SK-N-SH (cell line): Measurements from ENCODE around the gene GNB5. TPM values are rescaled to one million over a fixed set of nuclear protein-coding genes. Genes with fewer than 3 reads are reported as not detected.

Experiments
- CTCF ChIA-PET: fragments of 300-600, 350-600 bp; formaldehyde crosslinking; extraction: SDS; loops from one replicate; lab custom pipeline; 2021; lab: Yijun Ruan, JAX
- POLR2A ChIA-PET: fragments of 350-600 bp; sonication (Branson Sonifier 250); formaldehyde crosslinking; extraction: SDS; loops from one replicate; lab custom pipeline; 2020; ENCODE audit warnings: antibody characterized with exemption, inconsistent platforms; lab: Yijun Ruan, JAX
- DNase-seq: peaks from one replicate; pipeline ENCODE4 v3.0.0; 2012
- H2AFZ ChIP-seq: fragments of 200-600 bp; sonication (generic); 2 replicates; pipeline ENCODE4 v1.8.1; 2016; ENCODE audit warnings: antibody characterized with exemption, mild to moderate bottlenecking, low read depth
- H3F3A ChIP-seq: fragments of 200-600 bp; sonication (generic); replicated peaks from 2 replicates; pipeline ENCODE3; 2016; ENCODE audit warnings: antibody characterized with exemption, mild to moderate bottlenecking; ENCODE audit not compliant: insufficient read depth
- H3K27ac ChIP-seq, 2 experiments: fragments of 200-500 bp in 1 of 2; fragments of 200-600 bp in 1 of 2; sonication (Bioruptor generic) in 1 of 2; sonication (generic), shearing (Covaris generic) in 1 of 2; 2 replicates each; pipeline versions ENCODE4 v1.5.1 to v1.6.1; 2014 to 2016; ENCODE audit warnings: low read depth in 2 of 2, inconsistent platforms in 1 of 2, low read length in 1 of 2, mild to moderate bottlenecking in 1 of 2, mixed read lengths in 1 of 2
- H3K27me3 ChIP-seq: fragments of 200-600 bp; sonication (generic), shearing (Covaris generic); 2 replicates; pipeline ENCODE4 v1.6.1; 2016; ENCODE audit warnings: mixed run types; ENCODE audit not compliant: insufficient read depth
- H3K36me3 ChIP-seq, 2 experiments: fragments of 200-500 bp in 1 of 2; fragments of 200-600 bp in 1 of 2; sonication (Bioruptor generic) in 1 of 2; sonication (generic) in 1 of 2; replicated peaks in 1 of 2; 2 replicates each; pipeline versions ENCODE3 to v1.5.1; 2014 to 2016; ENCODE audit warnings: low read length in 1 of 2, mild to moderate bottlenecking in 1 of 2; ENCODE audit not compliant: insufficient read depth in 2 of 2, control insufficient read depth in 1 of 2
- H3K4me1 ChIP-seq, 2 experiments: fragments of 200-500 bp in 1 of 2; fragments of 200-600 bp in 1 of 2; sonication (Bioruptor generic) in 1 of 2; sonication (generic), shearing (Covaris generic) in 1 of 2; 2 replicates each; pipeline versions ENCODE4 v1.5.1 to v1.6.1; 2014 to 2016; ENCODE audit warnings: low read depth in 1 of 2, low read length in 1 of 2, mixed run types in 1 of 2; ENCODE audit not compliant: insufficient read depth in 2 of 2, control insufficient read depth in 1 of 2
- H3K4me2 ChIP-seq: fragments of 200-600 bp; sonication (generic), shearing (Covaris generic); 2 replicates; pipeline ENCODE4 v1.6.1; 2017; ENCODE audit warnings: mixed run types
- H3K4me3 ChIP-seq, 2 experiments: fragments of 200-500 bp in 1 of 2; fragments of 200-600 bp in 1 of 2; sonication (Bioruptor generic) in 1 of 2; sonication (generic), shearing (Covaris generic) in 1 of 2; 2 replicates each; pipeline versions ENCODE4 v1.5.1 to v1.8.1; 2014 to 2016; ENCODE audit warnings: low read depth in 2 of 2, inconsistent platforms in 1 of 2, low read length in 1 of 2, mild to moderate bottlenecking in 1 of 2, mixed read lengths in 1 of 2, moderate library complexity in 1 of 2
- H3K79me2 ChIP-seq: fragments of 200-600 bp; sonication (generic); 2 replicates; pipeline ENCODE4 v1.8.1; 2017; ENCODE audit warnings: mild to moderate bottlenecking; ENCODE audit not compliant: insufficient read depth
- H3K9ac ChIP-seq: fragments of 200-600 bp; sonication (generic); 2 replicates; pipeline ENCODE4 v1.6.1; 2017; ENCODE audit warnings: mixed run types
- H3K9me2 ChIP-seq: fragments of 200-600 bp; sonication (generic); 2 replicates; pipeline ENCODE4 v1.6.1; 2017; ENCODE audit warnings: mixed run types
- H3K9me3 ChIP-seq: fragments of 200-600 bp; sonication (generic); 2 replicates; pipeline ENCODE4 v1.6.1; 2017; ENCODE audit warnings: mixed run types, mild to moderate bottlenecking, moderate library complexity
- H4K20me1 ChIP-seq: fragments of 200-600 bp; sonication (generic); 2 replicates; pipeline ENCODE4 v1.6.1; 2017; ENCODE audit warnings: mild to moderate bottlenecking, mixed run types; ENCODE audit not compliant: insufficient read depth
- ELF1 ChIP-seq: IDR thresholded peaks from 2 replicates; pipeline ENCODE4 v1.4.0; 2012
- EP300 ChIP-seq, 2 experiments: IDR thresholded peaks; 2 replicates each; pipeline versions ENCODE4 v1.4.0 to v1.6.1; 2012; ENCODE audit warnings: borderline replicate concordance in 1 of 2, low read depth in 1 of 2, low read length in 1 of 2
- EZH2phosphoT487 ChIP-seq: fragments of 200-600 bp; sonication (generic); IDR thresholded peaks from 2 replicates; pipeline ENCODE4 v1.6.1; 2017; ENCODE audit warnings: low read depth, mixed run types, mild to moderate bottlenecking, antibody characterized with exemption, moderate library complexity, borderline replicate concordance
- FOSL2 ChIP-seq: IDR thresholded peaks from 2 replicates; pipeline ENCODE4 v1.4.0; 2012; ENCODE audit warnings: low read depth, mild to moderate bottlenecking, moderate library complexity, borderline replicate concordance
- FOXJ3 ChIP-seq: sonication (generic); formaldehyde crosslinking; IDR thresholded peaks from 2 replicates; pipeline ENCODE4 v1.5.1; 2020; ENCODE audit warnings: mild to moderate bottlenecking, missing genetic modification reagents
- IRF3 ChIP-seq: fragments of 150-350 bp; IDR thresholded peaks from 2 replicates; pipeline ENCODE4 v1.6.1; 2016; ENCODE audit warnings: mild to moderate bottlenecking, low read depth, low read length
- JUND ChIP-seq: IDR thresholded peaks from 2 replicates; pipeline ENCODE4 v1.4.0; 2012
- MAX ChIP-seq: IDR thresholded peaks from 2 replicates; pipeline ENCODE4 v1.4.0; 2012; ENCODE audit warnings: low read depth
- MXI1 ChIP-seq: IDR thresholded peaks from 2 replicates; pipeline ENCODE4 v1.6.1; 2012; ENCODE audit warnings: mild to moderate bottlenecking, low read depth, low read length, improper control_type of control experiment
- NFIC ChIP-seq: IDR thresholded peaks from 2 replicates; pipeline ENCODE4 v1.4.0; 2012; ENCODE audit warnings: borderline replicate concordance
- NRF1 ChIP-seq: IDR thresholded peaks from 2 replicates; pipeline ENCODE4 v1.6.1; 2012; ENCODE audit warnings: low read depth, mild to moderate bottlenecking, low read length
- PBX3 ChIP-seq: IDR thresholded peaks from 2 replicates; pipeline ENCODE4; 2012
- POLR2AphosphoS5 ChIP-seq: IDR thresholded peaks from 2 replicates; pipeline ENCODE4 v1.6.1; 2012; ENCODE audit warnings: low read depth, low read length
- RAD21 ChIP-seq: IDR thresholded peaks from 2 replicates; pipeline ENCODE4 v1.6.1; 2012; ENCODE audit warnings: mild to moderate bottlenecking, low read length
- RFX5 ChIP-seq: IDR thresholded peaks from 2 replicates; pipeline ENCODE4 v1.6.1; 2012; ENCODE audit warnings: mild to moderate bottlenecking, improper control_type of control experiment, low read length
- RXRA ChIP-seq: IDR thresholded peaks from 2 replicates; pipeline ENCODE4 v1.4.0; 2012; ENCODE audit warnings: low read depth, mild to moderate bottlenecking, borderline replicate concordance
- TAF1 ChIP-seq: IDR thresholded peaks from 2 replicates; pipeline ENCODE4 v1.6.1; 2012; ENCODE audit warnings: low read depth, mild to moderate bottlenecking, low read length, moderate library complexity, borderline replicate concordance
- TCF12 ChIP-seq: IDR thresholded peaks from 2 replicates; pipeline ENCODE4 v1.4.0; 2012
- USF1 ChIP-seq: IDR thresholded peaks from 2 replicates; pipeline ENCODE4 v1.4.0; 2012; ENCODE audit warnings: low read depth, borderline replicate concordance
- YY1 ChIP-seq: IDR thresholded peaks from 2 replicates; pipeline ENCODE4 v1.4.0; 2012; ENCODE audit warnings: low read depth, mild to moderate bottlenecking
- WGBS: methylation state at CpG from one replicate; pipeline ENCODE4 v1.1.6; 2017; ENCODE audit warnings: low lambda C conversion rate; 5-methylcytosine and 5-hydroxymethylcytosine counted together
- polyA plus RNA-seq, 3 experiments: library from polyadenylated mRNA; depleted of rRNA; stranded (reverse); fragments of >200 nt; gene quantifications; 2 replicates each; pipeline ENCODE4 v1.2.3, GENCODE V29; 2012

The GNB5 gene
- polyA plus RNA-seq, 1 of the 3 experiments (the other 2 are of a cell fraction) = 73.7 TPM

- peaks cover 44% of the 10 kb centered on the region for H3F3A ChIP-seq
- H3K4me2 ChIP-seq = no peak overlapping the region
- ChIA-PET CTCF (interaction anchor here (1.7 kb wide), 1 partner anchor 17 kb away, joined by 6 read pairs; no protein-coding TSS in a partner anchor), POLR2A (no interaction called here)
- H3K27ac ChIP-seq = peak overlapping the region; percentile 24 to 98; a peak in 3 of 4 replicates
- peaks cover 5 to 25% of the 10 kb centered on the region in 2 experiments; a peak in 3 of 4 replicates for H3K4me1 ChIP-seq
- H2AFZ ChIP-seq = no peak overlapping the region
- no peaks in the 10 kb centered on the region for H3K36me3 ChIP-seq
- no peaks in the 10 kb centered on the region for H4K20me1 ChIP-seq
- peak overlapping the region; percentile 61; the same call in 1 of the 2 replicates for H3K9ac ChIP-seq
- no peaks in the 10 kb centered on the region for H3K27me3 ChIP-seq
- no peak for DNase-seq
- WGBS = 13% methylated on average over 4 of the region's 4 CpGs
- H3K9me2 ChIP-seq = no peaks in the 10 kb centered on the region
- TF ChIP-seq JUND = peak; percentile 20; the same call in 1 of the 2 replicates
- no peak for TF ChIP-seq FOXJ3 (CRISPR knock-in tag)
- peak; percentile 32; the same call in 1 of the 2 replicates for TF ChIP-seq MAX
- peak; percentile 37; the same call in 1 of the 2 replicates for TF ChIP-seq NFIC
- peak; percentile 62; the same call in 1 of the 2 replicates for TF ChIP-seq TCF12
- no peak for TF ChIP-seq RFX5
- TF ChIP-seq RXRA = peak; percentile 28; the same call in 1 of the 2 replicates
- TF ChIP-seq PBX3 = peak; percentile 55
- no peak for TF ChIP-seq USF1
- TF ChIP-seq FOSL2 = peak; percentile 68
- TF ChIP-seq POLR2AphosphoS5 = no peak
- TF ChIP-seq RAD21 = no peak
- H3K9me3 ChIP-seq = no peaks in the 10 kb centered on the region
- H3K79me2 ChIP-seq = no peaks in the 10 kb centered on the region
- H3K4me3 ChIP-seq = no peak overlapping the region
These were observed 95.5 kb downstream of the GNB5 start for GRCh38 chr15:52095597-52096262.

- H4K20me1 ChIP-seq = no peaks in the 10 kb centered on the region
- no peak overlapping the region for H2AFZ ChIP-seq
- CTCF ChIA-PET = interaction anchor here (1.7 kb wide), 1 partner anchor 16 kb away, joined by 6 read pairs; no protein-coding TSS in a partner anchor
- H3K9ac ChIP-seq = peak overlapping the region; percentile 61; the same call in 1 of the 2 replicates
- peak overlapping the region; percentile 74; the same call in 1 of the 2 replicates for H3K4me2 ChIP-seq
- peaks cover 5 to 25% of the 10 kb centered on the region in 2 experiments; a peak in 3 of 4 replicates for H3K4me1 ChIP-seq
- H3K9me2 ChIP-seq = no peaks in the 10 kb centered on the region
- no peaks in the 10 kb centered on the region for H3K79me2 ChIP-seq
- H3K4me3 ChIP-seq = no peak overlapping the region
- H3F3A ChIP-seq = peaks cover 44% of the 10 kb centered on the region
- H3K36me3 ChIP-seq = no peaks in the 10 kb centered on the region
- WGBS = 91% methylated on average over 11 of the region's 12 CpGs
- no peaks in the 10 kb centered on the region for H3K27me3 ChIP-seq
- H3K9me3 ChIP-seq = no peaks in the 10 kb centered on the region; the same call in 1 of the 2 replicates
- POLR2A ChIA-PET = no interaction called here
- DNase-seq = no peak
- H3K27ac ChIP-seq = peak overlapping the region; percentile 86 to 98; a peak in 3 of 4 replicates
- TF ChIP-seq EZH2phosphoT487 = no peak
- no peak for TF ChIP-seq NRF1
- TF ChIP-seq EP300 (IDR thresholded peaks at IDR 0.05; ENCODE audit: borderline replicate concordance in 1 of 2, low read depth in 1 of 2, low read length in 1 of 2) = no peak
- TF ChIP-seq ELF1 = no peak
- TF ChIP-seq IRF3 = no peak
- TF ChIP-seq RFX5 = no peak
- no peak for TF ChIP-seq MXI1
- TF ChIP-seq NFIC = no peak
- TF ChIP-seq TAF1 = no peak
- no peak for TF ChIP-seq RAD21
- no peak for TF ChIP-seq JUND
- TF ChIP-seq USF1 = no peak
- no peak for TF ChIP-seq MAX
- no peak for TF ChIP-seq TCF12
- no peak for TF ChIP-seq YY1
These were observed 96.2 kb downstream of the GNB5 start for GRCh38 chr15:52094811-52095584.
